Heart right ventricle (tissue), 16 donors: ENCODE data around the gene RAMP1. TPM values are rescaled to one million over a fixed set of nuclear protein-coding genes. Genes with fewer than 3 reads are reported as not detected.
A peak's percentile ranks its signal among the peaks of the same experiment; 100 is the strongest.

Experiments used
- ATAC-seq, 8 donors: fragments of 200-7000 bp; cut with Tn5 transposase; one replicate each; pipeline ENCODE4 v1.9.1; 2020; ENCODE audit warnings: mild to moderate bottlenecking in 8 of 8, moderate library complexity in 8 of 8, moderate number of reproducible peaks in 1 of 8
- DNase-seq, 2 donors: peaks; one replicate each; pipeline ENCODE4 v3.0.0-alpha.2; 2020
- H3K27ac ChIP-seq, 10 donors: fragments of 200-600 bp; sonication (generic) in 2 of 10; one replicate each; pipeline versions ENCODE4 v1.5.0 to v1.8.0; 2020 to 2022; ENCODE audit warnings: mild to moderate bottlenecking in 3 of 10
- H3K27me3 ChIP-seq, 7 donors: fragments of 200-600 bp; one replicate each; pipeline ENCODE4 v1.8.0; 2021 to 2022; ENCODE audit warnings: mild to moderate bottlenecking in 2 of 7
- H3K36me3 ChIP-seq, 9 donors: fragments of 200-600 bp; sonication (generic) in 1 of 9; one replicate each; pipeline versions ENCODE4 v1.5.0 to v1.8.0; 2020 to 2022; ENCODE audit warnings: mild to moderate bottlenecking in 2 of 9
- H3K4me1 ChIP-seq, 9 donors: fragments of 200-600 bp; sonication (generic) in 1 of 9; one replicate each; pipeline versions ENCODE4 v1.5.0 to v1.8.0; 2020 to 2022; ENCODE audit warnings: mild to moderate bottlenecking in 4 of 9
- H3K4me3 ChIP-seq, 10 donors: fragments of 200-600 bp; sonication (generic) in 2 of 10; one replicate each; pipeline versions ENCODE4 v1.5.0 to v1.8.0; 2020 to 2022; ENCODE audit warnings: mild to moderate bottlenecking in 7 of 10, moderate library complexity in 2 of 10
- H3K9me3 ChIP-seq, 11 donors: fragments of 200-600 bp in 10 of 11; sonication (generic) in 2 of 11; one replicate each; pipeline versions ENCODE4 v1.5.0 to v1.8.0; 2013 to 2022; ENCODE audit warnings: mild to moderate bottlenecking in 2 of 11, control low read depth in 1 of 11, moderate library complexity in 1 of 11
- WGBS, 2 donors: extraction: QIAGEN DNeasy Blood & Tissue Kit; methylation state at CpG; one replicate each; pipeline ENCODE4 v1.1.7; 2013; ENCODE audit warnings: inconsistent platforms in 1 of 2; 5-methylcytosine and 5-hydroxymethylcytosine counted together
- intact Hi-C, 10 donors: fragments of 100-400 bp; cut with DNase I; formaldehyde crosslinking; loops; one replicate each; pipeline versions ENCODE4 v1.11.1 to v1.14.2; 2022
- polyA plus RNA-seq, 2 donors: library from polyadenylated mRNA; stranded (reverse); fragments of 200-250 nt; gene quantifications; one replicate each; pipeline ENCODE4 v1.2.3, GENCODE V29; 2013
- total RNA-seq, 10 donors: library from RNA; stranded (reverse); fragmentation: NEBNext Ultra II Directional in 3 of 10; extraction: Animal tissue kit (Norgen Biotek cat#: 25700) in 3 of 10; gene quantifications; one replicate each; pipeline versions ENCODE4 v1.2.1 to v1.2.4, GENCODE V29; 2021 to 2023
- TF ChIP-seq, protein P1 (sequence below), 9 donors: fragments of 200-600 bp; sonication (generic) in 2 of 9; IDR thresholded peaks; one replicate each; pipeline versions ENCODE4 v1.5.0 to v1.8.0; 2021 to 2022; ENCODE audit warnings: antibody characterized with exemption in 9 of 9, mild to moderate bottlenecking in 5 of 9, moderate library complexity in 1 of 9
- donor health status: Arrhythmogenic right ventricular cardiomyopathy.
- donor health status: ischemic (EF 13 %, LVEDD 7.1; RV severe dilation, severe dysfunction).
- donor health status: healthy with polysubstance abuse.
- donor health status: DM: no; HTN: yes; CAD: no.
- donor health status: DM: no; HTN: no; CAD: no.
- donor health status: ischemic (EF 25% LVEDD 6.9; RV normal size, moderate dysfunction).
- donor health status: ischemic (EF 25% LVEDD 5.7; RV mildly dilated, moderate dysfunction).
- donor health status: healthy.
- donor health status: DM: yes; HTN: yes; CAD: no.
- donor health status: Ischemic cardiomyopathy.
- donor health status: ischemic (EF 35%, LVEDD 5.7; RV mildly dilated, moderate dysfunction).
- donor health status: nonischemic (EF 11% LVEDD 7.7; RV severe dilation, severe dysfunction).
- donor health status: DM: yes; HTN: yes; CAD: no.
- donor health status: PGD.
- donor health status: ischemic (EF 29% LVEDD 5.4; RV normal size, mild dysfunction).
- donor health status: nonischemic (EF 23%, LVEDD 6.1; RV moderate dilation, normal function).

RAMP1 gene
- total and polyA plus RNA-seq, 12 donors: 52.7 to 1,549 (median 178) TPM

GRCh38 chr2:237895544-237896506, 36.4 kb downstream of the RAMP1 start:
- intact Hi-C loops: loop anchor here in 5 of 10 donors (5.0 kb wide), 1 partner anchor 34 kb away; no protein-coding TSS in a partner anchor

GRCh38 chr2:237896507-237896892, 37.1 kb downstream of the RAMP1 start:
- Histone ChIP-seq H3K9me3 (no peaks in the 10 kb centered on the region), H3K4me3 (no peak overlapping the region), H3K36me3 (no peaks in the 10 kb centered on the region), H3K27ac (peak overlapping the region; percentile 84 to 97 (median 92)), H3K4me1 (peaks cover 20 to 75% (median 62%) of the 10 kb centered on the region in 9 donors), H3K27me3 (no peaks in the 10 kb centered on the region)
- intact Hi-C loops: loop anchor here in 5 of 10 donors (5.0 kb wide), 1 partner anchor 34 kb away; no protein-coding TSS in a partner anchor
- ATAC-seq (no peak), DNase-seq (no peak)
- TF ChIP-seq, protein P1, sequence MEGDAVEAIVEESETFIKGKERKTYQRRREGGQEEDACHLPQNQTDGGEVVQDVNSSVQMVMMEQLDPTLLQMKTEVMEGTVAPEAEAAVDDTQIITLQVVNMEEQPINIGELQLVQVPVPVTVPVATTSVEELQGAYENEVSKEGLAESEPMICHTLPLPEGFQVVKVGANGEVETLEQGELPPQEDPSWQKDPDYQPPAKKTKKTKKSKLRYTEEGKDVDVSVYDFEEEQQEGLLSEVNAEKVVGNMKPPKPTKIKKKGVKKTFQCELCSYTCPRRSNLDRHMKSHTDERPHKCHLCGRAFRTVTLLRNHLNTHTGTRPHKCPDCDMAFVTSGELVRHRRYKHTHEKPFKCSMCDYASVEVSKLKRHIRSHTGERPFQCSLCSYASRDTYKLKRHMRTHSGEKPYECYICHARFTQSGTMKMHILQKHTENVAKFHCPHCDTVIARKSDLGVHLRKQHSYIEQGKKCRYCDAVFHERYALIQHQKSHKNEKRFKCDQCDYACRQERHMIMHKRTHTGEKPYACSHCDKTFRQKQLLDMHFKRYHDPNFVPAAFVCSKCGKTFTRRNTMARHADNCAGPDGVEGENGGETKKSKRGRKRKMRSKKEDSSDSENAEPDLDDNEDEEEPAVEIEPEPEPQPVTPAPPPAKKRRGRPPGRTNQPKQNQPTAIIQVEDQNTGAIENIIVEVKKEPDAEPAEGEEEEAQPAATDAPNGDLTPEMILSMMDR (IDR thresholded peaks at IDR 0.05): no peak
- WGBS, 2 donors: 57 to 73% methylated on average over 7 of the region's 7 CpGs

More at GRCh38 chr2:237895544-237896506, 36.4 kb downstream of the RAMP1 start:
- Histone ChIP-seq H3K27ac (peak overlapping the region; percentile 84 to 97 (median 92)), H3K4me1 (peaks cover 20 to 75% (median 62%) of the 10 kb centered on the region in 9 donors), H3K4me3 (no peak overlapping the region), H3K9me3 (no peaks in the 10 kb centered on the region), H3K36me3 (no peaks in the 10 kb centered on the region), H3K27me3 (no peaks in the 10 kb centered on the region)
- ATAC-seq: peak; percentile 74 to 92 (median 84)
- peak; percentile 71 to 73 for DNase-seq
- 58 to 69% methylated on average over 27 of the region's 27 CpGs for WGBS, 2 donors
- TF ChIP-seq, protein P1 (IDR thresholded peaks at IDR 0.05): no peak

- intact Hi-C loops: loop anchor here in 5 of 10 donors (5.0 kb wide), 1 partner anchor 35 kb away; no protein-coding TSS in a partner anchor
- Histone ChIP-seq H3K9me3 (no peaks in the 10 kb centered on the region), H3K27ac (peak overlapping the region; percentile 84 to 97 (median 92)), H3K4me3 (no peak overlapping the region), H3K4me1 (peaks cover 20 to 75% (median 62%) of the 10 kb centered on the region in 9 donors), H3K36me3 (no peaks in the 10 kb centered on the region), H3K27me3 (no peaks in the 10 kb centered on the region)
- TF ChIP-seq, protein P1 (IDR thresholded peaks at IDR 0.05): no peak
- 88 to 92% methylated on average over 10 of the region's 10 CpGs for WGBS, 2 donors
- DNase-seq (no peak), ATAC-seq (no peak)
Observed at GRCh38 chr2:237896956-237897355, 37.5 kb downstream of the RAMP1 start.

GRCh38 chr2:237898057-237898414, 38.6 kb downstream of the RAMP1 start:
- intact Hi-C loops: loop anchor here in 5 of 10 donors (5.0 kb wide), 1 partner anchor 36 kb away; no protein-coding TSS in a partner anchor
- 84 to 90% methylated on average over 1 of the region's 1 CpG for WGBS, 2 donors
- Histone ChIP-seq H3K27ac (peak overlapping the region; percentile 52 to 97 (median 90)), H3K36me3 (no peaks in the 10 kb centered on the region), H3K9me3 (no peaks in the 10 kb centered on the region), H3K27me3 (no peaks in the 10 kb centered on the region), H3K4me1 (peaks cover 20 to 67% (median 55%) of the 10 kb centered on the region in 9 donors), H3K4me3 (no peak overlapping the region)
- DNase-seq: no peak
- no peak for ATAC-seq
- TF ChIP-seq, protein P1 (IDR thresholded peaks at IDR 0.05): no peak
